Osteocyte (in vitro differentiated cells): ENCODE measurements around the gene RIN1. TPM values are rescaled to one million over a fixed set of nuclear protein-coding genes. Genes with fewer than 3 reads are reported as not detected.
A peak's percentile ranks its signal among the peaks of the same experiment; 100 is the strongest.

ENCODE experiments used
- DNase-seq: peaks from one replicate; pipeline ENCODE4 v3.0.0; 2021; ENCODE audit warnings: mixed read lengths; ENCODE audit not compliant: unreplicated experiment; ENCODE audit errors: extremely low spot score
- H3K27ac Mint-ChIP-seq: one replicate; pipeline ENCODE4 v1.8.0; 2021; ENCODE audit warnings: mild to moderate bottlenecking, mixed read lengths; ENCODE audit not compliant: unreplicated experiment
- H3K27me3 Mint-ChIP-seq: one replicate; pipeline ENCODE4 v1.8.0; 2021; ENCODE audit warnings: mixed read lengths; ENCODE audit not compliant: unreplicated experiment
- H3K36me3 Mint-ChIP-seq: one replicate; pipeline ENCODE4 v1.8.0; 2021; ENCODE audit warnings: mixed read lengths; ENCODE audit not compliant: unreplicated experiment
- H3K4me1 Mint-ChIP-seq: one replicate; pipeline ENCODE4 v1.8.0; 2021; ENCODE audit warnings: mixed read lengths; ENCODE audit not compliant: unreplicated experiment
- H3K4me3 Mint-ChIP-seq: one replicate; pipeline ENCODE4 v1.8.0; 2021; ENCODE audit warnings: mild to moderate bottlenecking, moderate library complexity, mixed read lengths; ENCODE audit not compliant: unreplicated experiment
- H3K9me3 Mint-ChIP-seq: one replicate; pipeline ENCODE4 v1.8.0; 2021; ENCODE audit warnings: mixed read lengths; ENCODE audit not compliant: unreplicated experiment
- CTCF ChIP-seq: fragments of 200-600 bp; sonication (generic); IDR thresholded peaks from 2 replicates; pipeline ENCODE4 v1.5.0; 2021; ENCODE audit warnings: antibody characterized with exemption, mild to moderate bottlenecking, moderate library complexity
- total RNA-seq: library from RNA; stranded (reverse); gene quantifications from 2 replicates; pipeline ENCODE4 v1.2.1, GENCODE V29; 2021

Gene RIN1
- total RNA-seq, 1 donor from 2014 or later, result 23.6 TPM

GRCh38 chr11:66285250-66285947 lies 50.8 kb downstream of the RIN1 start:
- H3K27ac Mint-ChIP-seq, result no peak overlapping the region

GRCh38 chr11:66284526-66285078 lies 51.6 kb downstream of the RIN1 start:
- Mint-ChIP-seq H3K36me3 (no peaks in the 10 kb centered on the region), H3K9me3 (no peaks in the 10 kb centered on the region), H3K27me3 (no peaks in the 10 kb centered on the region), H3K27ac (no peak overlapping the region), H3K4me1 (peaks cover 44% of the 10 kb centered on the region), H3K4me3 (no peak overlapping the region)
- DNase-seq, result no peak
- no peak for TF ChIP-seq CTCF

More at GRCh38 chr11:66285250-66285947, 50.8 kb downstream of the RIN1 start:
- no peaks in the 10 kb centered on the region for H3K9me3 Mint-ChIP-seq
- no peaks in the 10 kb centered on the region for H3K36me3 Mint-ChIP-seq
- no peak for DNase-seq
- H3K4me1 Mint-ChIP-seq, result peaks cover 50% of the 10 kb centered on the region
- H3K27me3 Mint-ChIP-seq, result no peaks in the 10 kb centered on the region
- no peak for TF ChIP-seq CTCF
- H3K4me3 Mint-ChIP-seq, result no peak overlapping the region

- no peaks in the 10 kb centered on the region for H3K27me3 Mint-ChIP-seq
- no peaks in the 10 kb centered on the region for H3K36me3 Mint-ChIP-seq
- no peak for TF ChIP-seq CTCF
- no peak overlapping the region for H3K27ac Mint-ChIP-seq
- H3K4me1 Mint-ChIP-seq, result peaks cover 48% of the 10 kb centered on the region
- no peak for DNase-seq
- H3K4me3 Mint-ChIP-seq, result no peak overlapping the region
- H3K9me3 Mint-ChIP-seq, result no peaks in the 10 kb centered on the region
These were observed 52.7 kb downstream of the RIN1 start for GRCh38 chr11:66283461-66284105.

- Mint-ChIP-seq H3K27ac (no peak overlapping the region), H3K4me1 (peaks cover 43% of the 10 kb centered on the region)
These were observed 53.5 kb downstream of the RIN1 start for GRCh38 chr11:66282468-66283455.

More at GRCh38 chr11:66282468-66283455, 53.5 kb downstream of the RIN1 start:
- no peaks in the 10 kb centered on the region for H3K27me3 Mint-ChIP-seq
- peak; percentile 96 for TF ChIP-seq CTCF
- DNase-seq, result peak; percentile 99
- H3K4me3 Mint-ChIP-seq, result no peak overlapping the region
- no peaks in the 10 kb centered on the region for H3K9me3 Mint-ChIP-seq
- no peaks in the 10 kb centered on the region for H3K36me3 Mint-ChIP-seq

Other genes with a start within 250 kb of the RIN1 start
- gene KLC2, start 78.7 kb downstream of the RIN1 start, total RNA-seq, result 35.5 and 43.8 TPM in 2 replicates
- 149 and 150 TPM in 2 replicates for gene RAB1B, start 67.8 kb downstream of the RIN1 start, total RNA-seq
- 3.8 and 5.0 TPM in 2 replicates for gene CNIH2, start 58.3 kb downstream of the RIN1 start, total RNA-seq
- 140 and 146 TPM in 2 replicates for gene YIF1A, start 47.3 kb downstream of the RIN1 start, total RNA-seq
- 0.46 and 0.55 TPM in 2 replicates for gene TMEM151A, start 44.5 kb downstream of the RIN1 start, total RNA-seq
- 68.7 and 70.9 TPM in 2 replicates for gene CD248, start 19.4 kb downstream of the RIN1 start, total RNA-seq
- 32.3 and 33.4 TPM in 2 replicates for gene BRMS1, start 8.7 kb upstream of the RIN1 start, total RNA-seq
- 31.0 and 32.7 TPM in 2 replicates for gene B4GAT1, start 11.2 kb upstream of the RIN1 start, total RNA-seq
- gene SLC29A2, start 35.3 kb upstream of the RIN1 start, total RNA-seq, result 2.0 and 3.6 TPM in 2 replicates
- 0.11 and 0.18 TPM in 2 replicates for gene NPAS4, start 84.6 kb upstream of the RIN1 start, total RNA-seq
- gene MRPL11, start 102.4 kb upstream of the RIN1 start, total RNA-seq, result 42.1 and 45.4 TPM in 2 replicates
- gene PELI3, start 130.5 kb upstream of the RIN1 start, total RNA-seq, result 11.9 and 13.6 TPM in 2 replicates
- gene DPP3, start 144.0 kb upstream of the RIN1 start, total RNA-seq, result 32.9 and 41.0 TPM in 2 replicates
- 44.1 and 51.1 TPM in 2 replicates for gene BBS1, start 174.2 kb upstream of the RIN1 start, total RNA-seq
- gene ZDHHC24, start 209.6 kb upstream of the RIN1 start, total RNA-seq, result 15.7 and 16.6 TPM in 2 replicates
- gene ACTN3, start 210.5 kb upstream of the RIN1 start, total RNA-seq, result 0.11 TPM in 1 of 2 replicates, not detected in the other
- not detected in 2 replicates for gene CTSF, start 232.2 kb upstream of the RIN1 start, total RNA-seq